Measurements from ENCODE around the gene COX4I1. TPM values are rescaled to one million over a fixed set of nuclear protein-coding genes. Genes with fewer than 3 reads are reported as not detected.
"Not testable (repeated sequence)": the region's sequence is repeated elsewhere in the genome, so short reads cannot be mapped to it uniquely, and the experiment has no call there.

COX4I1 gene
- total RNA-seq, 3 donors from 2014 or later: 516 to 561 (median 525) TPM

DNA sequence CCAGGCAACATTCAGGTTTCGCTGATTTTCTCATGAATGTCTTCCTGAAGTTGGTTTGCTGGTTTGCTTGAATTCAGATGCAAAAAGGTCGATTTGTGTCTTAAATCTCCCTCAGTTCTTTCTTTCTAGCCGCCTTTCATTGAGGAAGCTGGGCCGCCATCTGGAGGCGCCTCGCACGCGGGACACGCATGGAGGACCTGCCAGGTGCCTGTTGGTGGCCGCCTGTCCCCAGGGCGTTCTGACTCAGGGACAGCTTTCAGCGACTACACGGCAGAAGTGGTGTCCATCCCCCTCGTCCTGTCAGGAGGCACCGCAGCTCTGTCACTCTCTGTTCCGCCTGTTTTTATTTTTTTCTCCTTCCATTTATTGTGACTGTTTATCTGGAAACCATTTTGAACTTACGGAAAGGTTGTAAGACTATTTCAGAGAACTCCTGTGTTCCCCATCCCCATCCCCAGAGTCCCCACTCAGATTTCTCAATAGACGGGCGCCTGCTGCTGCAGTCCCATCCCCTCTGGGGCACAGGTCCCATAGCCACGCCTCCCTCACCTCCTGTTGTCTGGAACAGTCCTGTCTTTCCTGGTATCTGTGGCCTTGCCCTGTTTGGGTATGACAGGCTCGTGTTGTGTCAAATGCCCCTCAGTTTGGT is 33.2 kb downstream of the COX4I1 start:
- ATAC-seq (no peak), DNase-seq (no peak)
- peaks cover 8% of the 10 kb centered on the region for H3K4me1 Mint-ChIP-seq (ENCODE audit: low read depth)
- H3K27me3 Mint-ChIP-seq (ENCODE audit: low read depth): peaks cover 37% of the 10 kb centered on the region
- no peaks in the 10 kb centered on the region for H3K36me3 Mint-ChIP-seq (ENCODE audit: insufficient read depth)
- H3K4me3 Mint-ChIP-seq: no peak overlapping the region
- H3K9me3 Mint-ChIP-seq: no peaks in the 10 kb centered on the region

DNA sequence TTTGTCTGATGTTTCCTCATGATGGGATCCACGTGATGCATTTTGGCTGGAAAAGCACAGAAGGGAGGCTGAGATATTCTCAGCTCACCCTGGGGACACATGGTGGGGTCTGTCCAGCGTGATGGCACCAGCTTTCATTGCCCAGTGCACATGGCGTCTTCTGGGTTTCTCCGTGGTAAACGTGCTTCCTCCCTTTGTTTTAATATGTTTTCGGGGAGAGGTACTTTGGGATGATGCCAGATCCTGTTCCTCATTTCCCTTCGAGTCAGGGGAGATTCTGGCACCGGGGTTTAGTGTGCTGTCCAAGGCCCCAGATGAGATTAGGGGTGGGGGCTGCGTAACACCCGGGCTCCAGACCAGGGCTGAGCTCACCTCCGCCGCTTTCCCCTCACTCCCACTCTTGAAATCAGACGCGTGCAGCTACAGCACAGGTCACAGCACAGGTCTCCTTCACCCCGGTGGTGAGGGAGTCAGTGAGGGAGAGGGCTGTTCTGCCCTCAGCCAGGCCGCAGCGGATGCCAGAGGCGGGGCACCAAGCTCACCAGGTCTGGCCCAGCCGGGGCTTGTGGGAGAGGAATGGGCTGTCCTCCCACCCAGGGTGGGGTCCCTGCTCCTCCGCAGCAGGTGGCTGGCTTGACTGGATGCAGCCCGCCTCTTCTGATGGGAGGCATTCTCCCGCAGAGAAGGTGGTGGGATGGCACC is 33.9 kb downstream of the COX4I1 start:
- Mint-ChIP-seq H3K36me3 (ENCODE audit: insufficient read depth) (no peaks in the 10 kb centered on the region), H3K4me3 (no peak overlapping the region), H3K9me3 (no peaks in the 10 kb centered on the region), H3K27me3 (ENCODE audit: low read depth) (peaks cover 37% of the 10 kb centered on the region), H3K4me1 (ENCODE audit: low read depth) (peaks cover 8% of the 10 kb centered on the region)
- DNase-seq: no peak
- ATAC-seq: no peak

DNA sequence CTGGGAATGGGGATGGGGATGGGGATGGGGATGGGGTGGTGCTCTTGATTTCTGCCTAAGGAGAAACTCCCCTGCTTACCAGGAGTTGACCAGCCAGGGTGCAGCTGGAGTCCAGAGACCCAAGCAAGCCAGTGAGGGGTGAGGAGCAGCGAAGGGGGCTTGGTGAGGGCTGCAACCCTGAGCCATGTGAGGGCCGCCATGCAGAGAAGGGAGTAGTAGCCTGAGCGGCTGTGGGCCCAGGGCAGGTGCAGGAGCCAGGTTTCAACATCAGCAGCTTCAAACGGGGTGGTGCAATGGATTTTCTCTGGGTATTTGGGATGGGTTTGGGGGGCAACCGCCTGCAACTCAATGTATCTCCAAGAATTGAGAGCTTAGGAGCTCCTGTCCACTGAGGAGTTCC is 35.2 kb downstream of the COX4I1 start:
- H3K4me1 Mint-ChIP-seq (ENCODE audit: low read depth): no peaks in the 10 kb centered on the region
- peaks cover 46% of the 10 kb centered on the region for H3K27me3 Mint-ChIP-seq (ENCODE audit: low read depth)
- H3K36me3 Mint-ChIP-seq (ENCODE audit: insufficient read depth): no peaks in the 10 kb centered on the region
- ATAC-seq (no peak), DNase-seq (no peak)
- no peak overlapping the region for H3K4me3 Mint-ChIP-seq
- H3K9me3 Mint-ChIP-seq: no peaks in the 10 kb centered on the region

DNA sequence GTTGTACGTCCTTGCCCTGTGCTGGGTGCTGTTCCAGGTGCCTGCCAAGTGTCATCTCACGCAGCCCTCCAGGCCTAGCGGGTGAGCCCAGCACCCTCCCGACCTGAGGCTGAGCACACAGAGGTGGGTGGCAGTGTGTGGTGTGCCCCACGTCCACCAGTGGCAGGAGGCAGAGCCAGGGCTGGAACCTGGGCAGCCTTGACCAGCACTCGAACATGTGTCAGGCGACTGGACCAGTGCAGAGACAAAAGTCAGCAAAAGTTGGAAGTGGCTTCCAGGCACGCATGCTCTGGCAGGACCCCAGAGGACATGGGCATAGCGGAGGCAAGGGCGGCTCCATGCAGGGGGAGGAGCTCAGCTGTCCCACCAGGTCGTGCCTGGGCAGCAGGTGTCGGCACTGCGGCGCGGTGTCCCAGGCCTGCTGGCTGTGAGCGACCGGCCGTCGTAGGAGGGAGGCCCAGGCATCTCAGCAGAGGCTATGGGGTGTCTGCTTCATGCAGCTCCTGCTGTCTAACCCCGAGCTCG is 35.8 kb downstream of the COX4I1 start:
- Mint-ChIP-seq H3K4me3 (no peak overlapping the region), H3K27me3 (ENCODE audit: low read depth) (peaks cover 48% of the 10 kb centered on the region), H3K36me3 (ENCODE audit: insufficient read depth) (no peaks in the 10 kb centered on the region), H3K4me1 (ENCODE audit: low read depth) (no peaks in the 10 kb centered on the region), H3K9me3 (no peaks in the 10 kb centered on the region)
- no peak for ATAC-seq
- DNase-seq: no peak

DNA sequence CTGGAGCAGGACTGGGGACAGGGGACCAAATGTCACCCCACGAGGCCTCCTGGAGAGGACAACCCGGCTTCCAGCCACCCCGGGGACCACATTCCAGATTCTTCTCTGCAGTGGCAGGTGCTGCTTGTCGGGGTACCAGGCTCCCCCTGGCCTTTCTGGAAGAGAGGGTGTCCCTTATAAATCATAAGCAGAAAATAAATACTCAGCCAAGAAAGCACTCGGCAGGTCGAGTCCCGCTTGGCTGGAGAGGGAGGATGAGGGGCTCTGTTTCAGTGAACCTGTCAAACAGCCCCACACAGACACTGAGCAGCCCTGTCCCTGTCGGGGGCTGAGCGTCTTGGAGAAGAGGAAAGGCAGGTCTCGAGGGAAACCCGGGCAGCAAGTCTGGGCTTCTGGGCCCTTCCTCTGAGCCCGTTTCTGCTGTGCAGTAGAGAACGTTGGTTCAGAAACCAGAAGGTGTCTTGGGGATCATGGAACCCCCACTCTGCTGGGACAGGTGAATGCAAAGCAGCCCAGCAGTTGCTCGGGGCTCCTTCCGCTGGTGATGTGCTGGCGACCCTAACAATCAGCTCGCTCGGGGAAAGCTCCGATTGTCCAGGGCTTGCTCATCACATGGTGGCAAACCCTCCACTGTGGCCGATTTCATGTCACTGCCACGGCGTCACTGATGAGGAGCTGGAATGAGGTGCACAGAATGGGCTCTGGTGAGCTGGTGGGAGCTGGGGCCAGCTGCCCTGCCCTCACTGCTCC is 36.6 kb downstream of the COX4I1 start:
- no peaks in the 10 kb centered on the region for H3K36me3 Mint-ChIP-seq (ENCODE audit: insufficient read depth)
- no peaks in the 10 kb centered on the region for H3K9me3 Mint-ChIP-seq
- no peaks in the 10 kb centered on the region for H3K4me1 Mint-ChIP-seq (ENCODE audit: low read depth)
- ATAC-seq (no peak), DNase-seq (no peak)
- no peak overlapping the region for H3K4me3 Mint-ChIP-seq
- H3K27me3 Mint-ChIP-seq (ENCODE audit: low read depth): peaks cover 43% of the 10 kb centered on the region

DNA sequence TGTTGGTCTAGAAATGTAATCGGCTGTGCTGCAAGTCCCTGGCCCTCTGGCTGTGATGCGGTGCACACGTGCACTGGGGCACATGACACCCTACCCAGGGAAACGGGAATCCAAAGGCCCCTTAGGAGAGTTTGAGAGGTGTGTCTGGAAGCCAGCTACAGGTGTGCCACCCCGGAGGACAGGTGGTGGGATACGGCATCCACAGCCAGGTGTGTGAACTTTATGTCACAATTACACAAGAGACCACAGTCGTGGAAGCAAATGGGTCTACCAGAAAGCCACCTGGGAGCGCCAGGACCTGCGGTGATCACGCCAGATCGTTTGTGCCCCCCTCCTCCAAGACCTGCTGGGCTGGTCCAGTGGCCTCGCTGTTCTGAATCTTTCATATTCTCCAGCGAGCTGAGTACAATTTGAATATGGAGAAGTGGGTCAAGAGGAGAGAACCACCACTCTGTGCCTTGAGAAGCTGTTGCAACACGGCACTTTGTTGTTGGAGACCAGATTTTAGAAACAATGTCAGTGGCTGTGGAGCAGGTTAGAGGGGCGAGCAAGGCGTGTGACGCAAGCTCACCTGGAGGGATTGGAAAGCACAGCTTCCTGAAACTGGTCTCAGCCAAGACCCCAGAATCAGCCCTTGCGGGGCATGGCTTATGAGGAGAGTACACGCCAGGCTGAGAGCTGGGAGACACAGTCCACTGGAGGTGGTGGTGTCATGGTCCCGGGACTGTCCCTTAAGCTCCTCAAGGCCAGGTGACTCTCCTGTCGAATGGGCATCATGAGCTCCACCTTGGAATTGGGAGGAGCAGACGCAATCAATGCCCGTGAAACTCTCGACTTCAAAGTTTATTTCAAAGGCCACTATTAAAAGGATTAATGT is 37.4 kb downstream of the COX4I1 start:
- ATAC-seq: no peak

DNA sequence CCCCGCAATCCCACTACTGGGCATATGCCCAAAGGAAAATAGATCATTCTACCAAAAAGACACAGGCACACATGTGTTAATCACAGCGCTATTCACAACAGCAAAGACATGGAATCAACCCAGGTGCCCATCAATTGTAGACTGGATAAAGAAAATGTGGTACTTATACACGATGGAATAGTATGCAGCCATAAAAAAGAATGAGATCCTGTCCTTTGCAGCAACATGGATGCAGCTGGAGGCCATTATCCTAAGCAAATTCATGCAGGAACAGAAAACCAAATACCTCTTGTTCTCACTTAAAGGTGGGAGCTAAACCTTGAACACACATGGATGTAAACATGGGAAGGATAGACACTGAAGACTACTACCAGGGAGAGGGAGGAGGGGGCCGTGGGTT is 38.2 kb downstream of the COX4I1 start:
- not testable (repeated sequence) for H3K4me1 Mint-ChIP-seq (ENCODE audit: low read depth); H3K4me3 Mint-ChIP-seq; H3K9me3 Mint-ChIP-seq; ATAC-seq; H3K36me3 Mint-ChIP-seq (ENCODE audit: insufficient read depth); DNase-seq
- peaks cover 30% of the 10 kb centered on the region for H3K27me3 Mint-ChIP-seq (ENCODE audit: low read depth)

More for the DNA sequence above, 37.4 kb downstream of the COX4I1 start:
- no peak overlapping the region for H3K4me3 Mint-ChIP-seq
- no peaks in the 10 kb centered on the region for H3K36me3 Mint-ChIP-seq (ENCODE audit: insufficient read depth)
- H3K27me3 Mint-ChIP-seq (ENCODE audit: low read depth): peaks cover 35% of the 10 kb centered on the region
- H3K9me3 Mint-ChIP-seq: no peaks in the 10 kb centered on the region
- no peak for DNase-seq
- H3K4me1 Mint-ChIP-seq (ENCODE audit: low read depth): no peaks in the 10 kb centered on the region

DNA sequence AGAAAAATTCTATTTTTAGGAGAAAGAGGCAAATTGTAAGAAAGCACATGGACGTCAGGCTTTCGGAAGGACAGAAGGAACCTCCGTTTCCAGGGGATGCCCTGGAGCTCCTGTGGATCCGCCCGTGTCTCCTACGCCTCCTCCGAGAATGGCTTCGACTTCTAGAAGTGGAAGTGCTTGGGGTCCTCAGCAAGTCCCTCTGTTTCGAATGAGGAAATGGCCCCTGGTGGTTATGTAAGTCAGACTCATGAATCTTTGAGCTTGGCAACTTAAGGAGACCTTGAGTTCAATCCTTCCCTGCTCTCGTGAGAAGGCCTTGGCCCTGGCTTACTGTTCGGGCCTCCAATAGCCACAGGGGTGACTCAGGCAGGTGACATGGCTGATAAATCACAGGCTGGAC is 38.9 kb downstream of the COX4I1 start:
- Mint-ChIP-seq H3K9me3 (peaks cover 3% of the 10 kb centered on the region), H3K36me3 (ENCODE audit: insufficient read depth) (no peaks in the 10 kb centered on the region), H3K27me3 (ENCODE audit: low read depth) (peaks cover 24% of the 10 kb centered on the region), H3K4me1 (ENCODE audit: low read depth) (no peaks in the 10 kb centered on the region), H3K4me3 (no peak overlapping the region)
- no peak for DNase-seq
- no peak for ATAC-seq

DNA sequence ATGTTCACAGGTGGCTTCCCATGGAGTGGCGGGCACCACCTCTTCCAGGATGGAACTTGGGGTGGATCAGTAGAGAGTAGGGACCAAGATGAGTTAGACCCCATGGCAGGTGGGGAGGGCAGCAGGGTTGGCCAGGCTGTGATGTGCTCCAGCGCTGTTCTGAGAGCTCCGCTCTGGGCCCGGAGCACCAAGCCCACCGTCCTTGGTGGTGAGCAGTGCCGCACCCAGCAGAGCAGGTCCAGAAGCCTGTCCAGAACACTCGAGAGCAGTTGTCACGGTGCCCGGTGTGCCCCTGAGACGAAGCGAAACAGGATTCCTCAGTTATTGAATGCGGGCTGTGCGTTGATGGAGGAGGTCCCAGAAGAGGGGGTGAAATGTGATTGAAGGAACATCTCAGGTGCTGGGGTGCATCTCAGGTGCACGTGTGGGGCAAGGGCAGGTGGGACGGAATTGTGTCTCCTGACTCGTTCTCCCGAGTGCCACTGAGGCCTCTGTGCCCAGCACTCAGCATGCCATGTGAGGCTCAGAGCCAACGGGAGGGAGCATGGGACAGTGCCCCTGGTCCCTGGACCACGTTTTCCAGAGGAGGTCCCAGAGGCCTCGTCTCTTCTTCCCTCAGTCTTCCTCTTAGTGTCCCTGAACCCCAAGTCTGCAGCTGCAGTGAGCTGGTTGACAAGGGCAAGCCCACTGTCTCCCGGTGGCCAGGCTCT is 39.5 kb downstream of the COX4I1 start:
- ATAC-seq (no peak), DNase-seq (no peak)
- Mint-ChIP-seq H3K4me3 (no peak overlapping the region), H3K27me3 (ENCODE audit: low read depth) (peaks cover 24% of the 10 kb centered on the region), H3K9me3 (peaks cover 3% of the 10 kb centered on the region), H3K36me3 (ENCODE audit: insufficient read depth) (no peaks in the 10 kb centered on the region), H3K4me1 (ENCODE audit: low read depth) (no peaks in the 10 kb centered on the region)

DNA sequence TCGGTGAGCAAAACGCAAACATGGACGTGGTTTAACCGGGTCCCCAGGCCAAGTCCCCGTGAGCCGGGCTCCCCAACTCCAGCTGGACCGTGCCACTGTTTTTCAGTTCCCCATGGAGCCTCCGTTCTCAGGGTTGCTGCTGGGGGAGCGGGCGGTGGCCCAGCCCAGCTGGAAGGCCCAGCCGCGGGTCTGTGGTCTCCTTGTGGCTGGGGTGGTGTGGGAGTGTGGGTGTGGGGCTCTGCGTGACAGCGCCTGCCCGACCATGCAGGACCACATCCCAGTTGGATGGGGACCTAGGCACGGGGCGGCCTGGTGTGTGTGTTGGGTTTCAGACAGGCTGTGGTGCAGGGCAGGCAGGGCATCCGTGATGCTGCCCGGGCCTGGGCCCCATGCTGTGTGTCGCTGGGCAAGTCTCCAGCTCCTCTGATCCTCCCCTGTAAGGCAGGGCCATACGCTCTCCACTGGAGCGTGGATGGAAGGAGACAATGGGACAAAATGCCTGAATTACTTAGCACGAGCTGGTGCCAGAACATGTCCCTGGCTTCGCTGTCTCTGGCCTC is 40.3 kb downstream of the COX4I1 start:
- Mint-ChIP-seq H3K4me1 (ENCODE audit: low read depth) (peaks cover under 1% of the 10 kb centered on the region), H3K36me3 (ENCODE audit: insufficient read depth) (no peaks in the 10 kb centered on the region), H3K27me3 (ENCODE audit: low read depth) (peaks cover 22% of the 10 kb centered on the region), H3K4me3 (no peak overlapping the region), H3K9me3 (peaks cover 3% of the 10 kb centered on the region)
- DNase-seq: no peak
- ATAC-seq: no peak

DNA sequence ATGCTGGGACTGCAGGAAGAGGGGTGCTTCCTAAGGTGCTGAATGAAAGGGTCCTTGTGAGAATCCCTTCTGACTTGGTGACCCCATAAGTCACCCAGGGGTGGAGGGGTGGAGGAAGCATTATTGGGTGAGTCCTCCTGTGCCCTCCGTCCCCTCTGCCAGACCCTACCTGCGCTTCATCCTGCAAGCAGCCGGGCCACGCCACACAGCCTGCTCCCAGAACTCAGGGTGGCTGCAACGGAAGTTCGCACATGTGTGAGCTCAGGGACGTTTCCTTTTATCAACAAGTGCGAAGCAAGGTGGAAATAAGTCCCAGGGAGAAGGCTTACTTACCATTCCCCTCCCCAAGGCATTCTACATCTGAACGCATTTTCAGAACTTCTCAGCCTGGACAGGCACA is 40.9 kb downstream of the COX4I1 start:
- Mint-ChIP-seq H3K27me3 (ENCODE audit: low read depth) (peaks cover 22% of the 10 kb centered on the region), H3K4me1 (ENCODE audit: low read depth) (peaks cover 3% of the 10 kb centered on the region), H3K9me3 (peaks cover 3% of the 10 kb centered on the region), H3K36me3 (ENCODE audit: insufficient read depth) (no peaks in the 10 kb centered on the region), H3K4me3 (no peak overlapping the region)
- ATAC-seq (no peak), DNase-seq (no peak)

DNA sequence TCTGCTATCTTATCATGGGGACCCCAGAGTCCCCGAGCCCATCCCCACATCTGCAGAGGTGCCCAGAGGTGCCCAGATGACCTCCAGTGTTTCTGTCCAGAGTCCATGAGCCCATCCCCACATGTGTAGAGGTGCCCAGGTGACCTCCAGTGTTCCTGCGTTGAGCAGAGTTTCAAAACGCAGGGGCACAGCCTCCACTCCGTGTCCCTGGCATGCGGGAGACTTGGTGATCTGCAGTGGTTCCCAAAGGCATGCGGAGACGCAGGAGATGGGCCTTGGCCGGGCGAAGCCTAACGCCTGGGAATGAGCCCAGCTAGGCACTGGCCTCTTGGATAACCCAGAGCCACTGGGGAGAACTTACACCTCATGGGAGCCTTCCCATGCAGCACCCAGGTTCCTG is 41.3 kb downstream of the COX4I1 start:
- H3K36me3 Mint-ChIP-seq (ENCODE audit: insufficient read depth): no peaks in the 10 kb centered on the region
- peaks cover 3% of the 10 kb centered on the region for H3K9me3 Mint-ChIP-seq
- no peak for ATAC-seq

DNA sequence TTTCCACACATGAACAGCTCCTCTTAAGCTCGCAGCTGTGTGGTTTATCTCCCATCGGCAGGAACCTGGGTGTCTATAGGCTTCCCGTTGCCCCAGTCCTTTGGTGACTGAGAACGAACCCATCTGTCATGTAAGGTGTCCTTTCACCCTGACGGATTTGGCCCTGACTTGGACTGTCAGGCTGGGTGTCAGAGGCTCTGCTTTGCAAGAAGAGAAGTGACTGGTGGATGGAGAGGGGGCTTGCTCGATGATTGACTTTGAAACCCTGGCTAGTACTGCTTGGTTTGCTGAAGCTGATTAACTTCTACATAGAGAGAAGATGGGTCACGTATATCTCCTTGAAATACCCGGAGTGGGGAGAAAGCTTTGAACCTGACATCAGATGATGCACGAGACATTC is 42.9 kb downstream of the COX4I1 start:
- H3K4me1 Mint-ChIP-seq (ENCODE audit: low read depth): peaks cover 3% of the 10 kb centered on the region
- ATAC-seq: no peak

More for the DNA sequence above, 41.3 kb downstream of the COX4I1 start:
- Mint-ChIP-seq H3K4me3 (no peak overlapping the region), H3K27me3 (ENCODE audit: low read depth) (peaks cover 22% of the 10 kb centered on the region), H3K4me1 (ENCODE audit: low read depth) (peaks cover 3% of the 10 kb centered on the region)
- DNase-seq: no peak

More for the DNA sequence above, 42.9 kb downstream of the COX4I1 start:
- peaks cover 22% of the 10 kb centered on the region for H3K27me3 Mint-ChIP-seq (ENCODE audit: low read depth)
- DNase-seq: no peak
- no peak overlapping the region for H3K4me3 Mint-ChIP-seq
- peaks cover 3% of the 10 kb centered on the region for H3K9me3 Mint-ChIP-seq
- no peaks in the 10 kb centered on the region for H3K36me3 Mint-ChIP-seq (ENCODE audit: insufficient read depth)

All from activated T-cell treated with anti-CD3 and anti-CD28 coated beads, Interleukin-2, amount 50 U/mL, for 4 hours (primary cell).